ENCODE results near the gene PROM2.

- TF ChIP-seq CTCF (IDR thresholded peaks at IDR 0.05) (no peak), POLR2A (IDR thresholded peaks at IDR 0.05) (no peak)
These were observed 7.5 kb downstream of the PROM2 start for GRCh38 chr2:95281786-95282185.
